Activated naive CD8-positive, alpha-beta T cell (primary cell): Measurements from ENCODE around the gene AGAP4.
"Not testable (repeated sequence)": the region's sequence is repeated elsewhere in the genome, so short reads cannot be mapped to it uniquely, and the experiment has no call there.

Experiments used
- H3K27ac Mint-ChIP-seq: one replicate; pipeline ENCODE4 v1.8.0; 2021; ENCODE audit warnings: mixed read lengths
- H3K27me3 Mint-ChIP-seq: one replicate; pipeline ENCODE4 v1.8.0; 2021; ENCODE audit warnings: mixed read lengths
- H3K36me3 Mint-ChIP-seq: one replicate; pipeline ENCODE4 v1.8.0; 2021; ENCODE audit warnings: mixed read lengths
- H3K4me1 Mint-ChIP-seq: one replicate; pipeline ENCODE4 v1.8.0; 2021; ENCODE audit warnings: low read depth, mixed read lengths
- H3K4me3 Mint-ChIP-seq: one replicate; pipeline ENCODE4 v1.8.0; 2021; ENCODE audit warnings: mild to moderate bottlenecking, mixed read lengths
- H3K9me3 Mint-ChIP-seq: one replicate; pipeline ENCODE4 v1.8.0; 2021; ENCODE audit warnings: low read depth, mixed read lengths

Gene AGAP4

GRCh38 chr10:45847400-45847799 is at the start of gene AGAP4:
TSS of gene AGAP4 (minus strand) at chr10:45847500. CDS start at chr10:45847347, 153 bp downstream.
- not testable (repeated sequence) for H3K36me3 Mint-ChIP-seq, H3K4me1 Mint-ChIP-seq, H3K27ac Mint-ChIP-seq, H3K4me3 Mint-ChIP-seq, H3K27me3 Mint-ChIP-seq, H3K9me3 Mint-ChIP-seq

GRCh38 chr10:45890721-45891120 is 43.4 kb upstream of the AGAP4 start:
- H3K4me3 Mint-ChIP-seq, H3K27me3 Mint-ChIP-seq, H3K36me3 Mint-ChIP-seq, H3K27ac Mint-ChIP-seq, H3K9me3 Mint-ChIP-seq, H3K4me1 Mint-ChIP-seq: not testable (repeated sequence)

GRCh38 chr10:45889539-45890230 is 42.4 kb upstream of the AGAP4 start:
- not testable (repeated sequence) for H3K4me3 Mint-ChIP-seq, H3K36me3 Mint-ChIP-seq, H3K4me1 Mint-ChIP-seq, H3K27me3 Mint-ChIP-seq, H3K27ac Mint-ChIP-seq, H3K9me3 Mint-ChIP-seq

- H3K4me1 Mint-ChIP-seq, H3K36me3 Mint-ChIP-seq, H3K27ac Mint-ChIP-seq, H3K4me3 Mint-ChIP-seq, H3K9me3 Mint-ChIP-seq, H3K27me3 Mint-ChIP-seq: not testable (repeated sequence)
These were observed 35.6 kb upstream of the AGAP4 start for GRCh38 chr10:45882880-45883279.

GRCh38 chr10:45865404-45865803 is 18.1 kb upstream of the AGAP4 start:
- not testable (repeated sequence) for H3K27ac Mint-ChIP-seq, H3K4me1 Mint-ChIP-seq, H3K36me3 Mint-ChIP-seq, H3K4me3 Mint-ChIP-seq, H3K27me3 Mint-ChIP-seq, H3K9me3 Mint-ChIP-seq

GRCh38 chr10:45864264-45864663 is 17.0 kb upstream of the AGAP4 start:
- not testable (repeated sequence) for H3K4me3 Mint-ChIP-seq, H3K9me3 Mint-ChIP-seq, H3K36me3 Mint-ChIP-seq, H3K27ac Mint-ChIP-seq, H3K4me1 Mint-ChIP-seq, H3K27me3 Mint-ChIP-seq

GRCh38 chr10:45863632-45864031 is 16.3 kb upstream of the AGAP4 start:
- H3K9me3 Mint-ChIP-seq, H3K4me3 Mint-ChIP-seq, H3K27ac Mint-ChIP-seq, H3K36me3 Mint-ChIP-seq, H3K4me1 Mint-ChIP-seq, H3K27me3 Mint-ChIP-seq: not testable (repeated sequence)

- H3K27me3 Mint-ChIP-seq, H3K9me3 Mint-ChIP-seq, H3K4me1 Mint-ChIP-seq, H3K4me3 Mint-ChIP-seq, H3K36me3 Mint-ChIP-seq, H3K27ac Mint-ChIP-seq: not testable (repeated sequence)
These were observed 10.6 kb upstream of the AGAP4 start for GRCh38 chr10:45857931-45858330.

GRCh38 chr10:45848467-45848866 is 1.2 kb upstream of the AGAP4 start:
- not testable (repeated sequence) for H3K27me3 Mint-ChIP-seq, H3K27ac Mint-ChIP-seq, H3K4me3 Mint-ChIP-seq, H3K36me3 Mint-ChIP-seq, H3K4me1 Mint-ChIP-seq, H3K9me3 Mint-ChIP-seq

GRCh38 chr10:45822918-45823317 is 24.4 kb downstream of the AGAP4 start:
- not testable (repeated sequence) for H3K4me1 Mint-ChIP-seq, H3K36me3 Mint-ChIP-seq, H3K9me3 Mint-ChIP-seq, H3K27ac Mint-ChIP-seq, H3K4me3 Mint-ChIP-seq, H3K27me3 Mint-ChIP-seq

GRCh38 chr10:45820107-45820830 is 27.0 kb downstream of the AGAP4 start:
- not testable (repeated sequence) for H3K4me1 Mint-ChIP-seq, H3K27me3 Mint-ChIP-seq, H3K4me3 Mint-ChIP-seq, H3K27ac Mint-ChIP-seq, H3K36me3 Mint-ChIP-seq, H3K9me3 Mint-ChIP-seq

GRCh38 chr10:45819552-45819951 is 27.7 kb downstream of the AGAP4 start:
- Mint-ChIP-seq H3K36me3 (no peaks in the 10 kb centered on the region), H3K4me1 (no peaks in the 10 kb centered on the region), H3K9me3 (no peaks in the 10 kb centered on the region), H3K27me3 (no peaks in the 10 kb centered on the region), H3K27ac (no peak overlapping the region), H3K4me3 (no peak overlapping the region)

- Mint-ChIP-seq H3K4me1 (no peaks in the 10 kb centered on the region), H3K9me3 (no peaks in the 10 kb centered on the region), H3K27me3 (no peaks in the 10 kb centered on the region), H3K36me3 (no peaks in the 10 kb centered on the region), H3K4me3 (no peak overlapping the region), H3K27ac (no peak overlapping the region)
These were observed 29.4 kb downstream of the AGAP4 start for GRCh38 chr10:45817912-45818311.

- Mint-ChIP-seq H3K27ac (no peak overlapping the region), H3K27me3 (no peaks in the 10 kb centered on the region), H3K36me3 (no peaks in the 10 kb centered on the region), H3K9me3 (no peaks in the 10 kb centered on the region), H3K4me1 (no peaks in the 10 kb centered on the region), H3K4me3 (no peak overlapping the region)
These were observed 30.0 kb downstream of the AGAP4 start for GRCh38 chr10:45817130-45817859.

- not testable (repeated sequence) for H3K36me3 Mint-ChIP-seq, H3K27me3 Mint-ChIP-seq, H3K27ac Mint-ChIP-seq, H3K4me1 Mint-ChIP-seq, H3K9me3 Mint-ChIP-seq, H3K4me3 Mint-ChIP-seq
These were observed 33.2 kb downstream of the AGAP4 start for GRCh38 chr10:45814146-45814545.

GRCh38 chr10:45812959-45813358 is 34.3 kb downstream of the AGAP4 start:
- H3K4me1 Mint-ChIP-seq, H3K36me3 Mint-ChIP-seq, H3K4me3 Mint-ChIP-seq, H3K27me3 Mint-ChIP-seq, H3K9me3 Mint-ChIP-seq, H3K27ac Mint-ChIP-seq: not testable (repeated sequence)
